Cerebellar cortex (tissue), 1 donor: ENCODE results near the gene KLF3.
"Not testable (repeated sequence)": the region's sequence is repeated elsewhere in the genome, so short reads cannot be mapped to it uniquely, and the experiment has no call there.

Experiments
- DNase-seq: peaks from one replicate; pipeline ENCODE4 v3.0.0-alpha.2; 2015; ENCODE audit warnings: low spot score

The KLF3 gene

DNA sequence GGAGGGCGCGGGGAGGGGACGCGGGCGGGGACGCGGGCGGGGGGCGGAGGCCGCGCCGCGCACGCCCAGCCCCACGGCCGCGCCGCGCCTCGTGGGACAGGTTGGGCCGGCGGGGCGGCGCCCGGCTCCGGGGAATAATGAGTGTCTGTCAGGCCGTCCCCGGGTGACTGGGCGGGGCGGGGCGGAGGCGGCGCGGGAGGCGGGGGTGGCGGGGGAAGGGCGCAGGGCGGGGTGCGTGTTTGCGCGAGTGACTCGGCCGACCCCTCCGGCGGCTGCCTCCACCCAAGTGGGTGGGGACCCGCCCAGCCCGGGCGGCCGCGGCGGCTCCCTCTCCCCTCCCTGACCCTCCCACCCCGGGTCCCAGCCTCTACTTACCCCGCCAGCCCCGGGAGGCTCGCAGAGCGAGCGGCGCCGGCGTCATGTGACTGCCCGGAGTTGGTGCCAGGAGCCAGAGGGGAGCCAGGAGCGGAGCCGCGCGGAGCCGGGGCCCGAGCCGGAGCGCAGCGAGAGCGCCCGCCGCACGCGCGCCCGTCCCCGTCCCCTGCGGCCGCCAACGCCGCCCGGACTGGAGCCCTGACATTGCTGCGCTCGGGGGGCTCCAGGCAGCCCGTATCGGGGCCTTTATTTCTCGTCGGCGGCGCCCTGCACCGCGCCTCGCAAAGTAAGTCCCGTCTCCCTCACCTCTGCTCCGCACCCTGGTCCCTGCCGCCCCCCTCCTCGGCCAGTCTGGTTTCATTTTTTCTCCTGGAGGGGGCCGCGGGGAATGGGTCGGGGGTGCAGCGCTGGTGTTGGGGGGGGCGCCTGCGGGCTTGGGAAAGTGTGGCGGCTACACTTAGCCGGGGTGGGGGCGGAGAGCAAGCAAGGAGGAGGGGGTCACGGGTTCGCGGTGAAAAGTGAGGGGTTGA, at the start of gene KLF3:
Gene KLF3, plus strand, starts transcription at position 399 of the 905 bp plus-strand sequence. CDS start 16,427 bp downstream, outside the sequence.
- DNase-seq = peak; percentile 70

DNA sequence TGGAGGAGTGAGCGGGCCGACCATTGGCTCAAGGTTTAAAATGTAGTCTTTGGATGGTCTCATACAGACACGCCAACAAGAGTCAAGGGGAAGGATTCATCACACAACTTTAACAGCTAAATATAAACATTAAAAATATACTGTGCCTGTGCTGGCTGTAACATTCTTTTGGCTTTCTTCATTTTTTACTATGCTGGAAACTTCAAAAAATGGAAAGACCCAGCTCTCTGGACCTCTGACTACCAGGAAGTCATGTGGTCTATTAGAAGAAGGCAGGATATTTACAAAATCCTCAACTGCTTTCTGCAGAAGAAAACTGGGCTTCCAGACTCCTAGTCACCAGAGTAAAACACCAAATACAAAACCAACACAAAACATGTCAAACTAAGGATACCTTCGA, 49.8 kb upstream of the KLF3 start:
- DNase-seq = no peak

GRCh38 chr4:38615847-38616246, 48.2 kb upstream of the KLF3 start:
- DNase-seq = no peak

DNA sequence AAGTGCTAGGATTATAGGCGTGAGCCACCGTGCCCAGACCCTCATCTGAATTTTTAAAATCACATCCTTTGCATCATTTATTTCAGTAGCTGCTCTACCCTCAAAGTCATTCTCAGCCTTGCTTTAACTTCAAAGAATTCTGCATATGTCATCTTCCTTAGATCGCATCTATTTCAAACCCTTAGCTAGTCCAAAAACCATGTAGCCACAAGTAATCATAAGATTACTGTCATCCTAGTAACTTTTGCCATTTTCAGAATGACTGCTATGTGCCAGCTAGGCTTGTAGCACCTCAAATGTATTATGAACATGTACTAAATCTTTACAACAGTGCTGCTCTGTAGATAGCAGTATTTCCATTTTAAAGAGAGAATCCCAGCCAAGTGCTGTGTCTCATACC, 45.5 kb upstream of the KLF3 start:
- no peak for DNase-seq

DNA sequence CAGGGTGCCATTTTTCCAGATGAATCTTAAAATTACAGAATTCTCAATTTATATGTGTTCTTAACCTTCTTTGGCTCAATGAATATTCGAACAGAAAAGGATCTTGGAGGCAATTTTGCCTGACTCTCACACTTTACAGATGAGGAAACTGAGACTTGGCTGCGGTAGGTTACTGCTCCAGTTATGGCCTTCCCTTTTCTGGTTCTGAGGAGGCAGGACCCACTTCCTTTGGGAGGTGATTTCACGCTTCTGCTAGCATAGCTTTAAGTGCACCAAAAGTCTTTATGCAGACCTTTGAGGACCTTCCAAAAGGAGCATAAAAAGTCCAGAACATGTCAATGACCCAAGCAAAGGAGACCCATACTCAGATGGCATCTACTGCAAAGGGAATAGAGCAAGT, 44.7 kb upstream of the KLF3 start:
- DNase-seq = no peak

- DNase-seq = no peak
These were observed 43.9 kb upstream of the KLF3 start for GRCh38 chr4:38620065-38620464.

DNA sequence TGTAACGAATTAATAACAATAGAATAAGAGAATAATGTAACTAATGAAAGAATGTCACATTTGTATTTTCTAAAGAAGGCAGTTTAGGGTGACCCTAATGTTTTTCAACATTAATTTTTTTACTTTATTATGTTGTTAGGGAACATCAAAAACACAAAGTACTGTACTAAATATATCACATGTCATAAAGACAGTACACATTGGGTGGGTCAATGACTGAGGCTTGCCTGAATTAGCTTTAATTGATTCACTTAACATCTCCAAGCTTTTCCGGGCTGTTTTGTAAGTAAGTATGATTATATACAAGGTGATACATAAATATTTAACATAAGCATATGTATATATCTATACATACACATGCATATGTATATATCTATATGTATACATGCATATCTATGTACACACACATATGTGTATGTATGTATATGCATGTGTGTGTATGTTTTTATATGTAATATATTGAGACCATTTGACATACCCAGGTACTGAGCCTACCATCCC, 43.4 kb upstream of the KLF3 start:
- no peak for DNase-seq

DNA sequence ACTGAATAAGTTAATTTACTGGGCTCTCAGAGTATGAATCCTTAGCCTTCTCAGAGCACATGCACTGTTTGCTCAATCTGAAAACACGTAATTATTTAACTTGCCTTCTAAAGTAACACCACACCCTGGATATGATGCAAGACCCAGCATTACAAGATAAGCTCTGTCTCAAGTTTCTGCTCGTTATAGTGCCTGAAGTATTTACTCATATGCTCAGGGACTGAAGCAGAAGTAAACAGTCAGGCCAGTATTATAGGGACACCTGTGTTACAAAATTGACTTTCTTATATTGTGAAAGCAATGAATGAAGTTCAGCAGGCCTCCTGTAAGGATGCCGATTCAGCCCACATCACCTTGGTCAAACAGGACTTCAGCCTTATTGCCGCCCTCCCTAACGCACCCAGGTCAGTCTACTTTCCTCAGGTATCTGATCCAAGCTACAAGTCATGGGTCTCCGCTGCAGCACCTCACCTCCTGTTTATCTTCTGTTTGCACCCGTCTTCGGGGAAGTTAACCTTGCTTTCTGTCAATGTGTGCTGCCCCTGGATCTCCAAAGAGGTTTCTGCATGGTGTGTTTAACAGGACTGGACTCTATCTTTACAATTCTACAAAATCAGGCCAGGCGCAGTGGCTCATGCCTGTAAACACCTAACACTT, 42.8 kb upstream of the KLF3 start:
- DNase-seq = no peak

DNA sequence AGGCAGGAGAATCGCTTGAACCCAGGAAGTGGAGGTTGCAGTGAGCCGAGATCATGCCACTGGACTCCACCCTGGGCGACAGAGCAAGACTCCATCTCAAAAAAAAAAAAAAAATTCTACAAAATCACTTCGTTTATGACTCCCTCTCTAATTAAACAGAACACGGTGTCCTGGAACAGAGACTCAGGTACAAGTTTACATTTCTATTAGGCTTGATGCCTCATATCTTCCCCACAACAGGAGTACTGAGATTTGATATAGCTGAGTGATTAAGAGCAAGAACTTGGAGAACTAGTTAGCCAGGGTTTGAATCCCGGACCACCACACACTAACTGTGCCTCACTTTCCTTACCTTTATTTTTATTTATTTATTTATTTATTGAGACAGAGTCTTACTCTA, 42.2 kb upstream of the KLF3 start:
- DNase-seq = no peak

DNA sequence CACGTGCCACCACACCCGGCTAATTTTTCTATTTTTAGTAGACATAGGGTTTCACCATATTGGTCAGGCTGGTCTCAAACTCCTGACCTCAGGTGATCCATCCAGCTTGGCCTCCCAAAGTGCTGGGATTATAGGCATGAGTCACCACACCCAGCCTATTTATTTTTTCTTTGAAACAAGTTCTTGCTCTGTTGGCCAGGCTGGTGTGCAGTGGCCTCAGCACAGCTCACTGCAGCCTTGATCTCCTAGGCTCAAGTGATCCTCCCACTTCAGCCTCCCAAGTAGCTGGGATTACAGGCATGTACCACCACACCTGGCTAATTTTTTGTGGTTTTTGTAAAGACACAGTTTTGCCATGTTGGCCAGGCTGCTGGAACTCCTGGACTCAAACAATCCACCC, 41.7 kb upstream of the KLF3 start:
- not testable (repeated sequence) for DNase-seq

- no peak for DNase-seq
These were observed 40.7 kb upstream of the KLF3 start for GRCh38 chr4:38623260-38623659.

GRCh38 chr4:38624311-38624710, 39.7 kb upstream of the KLF3 start:
- DNase-seq = no peak

DNA sequence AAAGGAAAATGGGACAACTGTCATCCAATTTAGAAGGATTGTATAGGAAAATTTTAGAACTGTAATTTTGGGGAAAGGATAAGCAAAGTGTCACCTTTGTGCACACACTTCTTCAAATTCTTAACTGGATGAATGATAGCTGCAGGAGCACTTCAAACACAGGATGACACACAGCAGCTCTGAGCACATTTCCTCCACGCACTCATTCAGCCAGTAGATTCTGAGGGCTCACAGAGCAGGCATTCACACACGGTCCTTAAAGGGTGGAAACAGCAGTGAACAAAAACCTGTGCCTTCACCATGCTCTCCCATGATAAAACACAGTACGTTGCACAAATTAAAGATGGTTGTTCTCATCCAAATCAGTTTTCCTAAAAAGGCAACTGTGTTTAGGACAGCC, 38.5 kb upstream of the KLF3 start:
- DNase-seq = no peak

DNA sequence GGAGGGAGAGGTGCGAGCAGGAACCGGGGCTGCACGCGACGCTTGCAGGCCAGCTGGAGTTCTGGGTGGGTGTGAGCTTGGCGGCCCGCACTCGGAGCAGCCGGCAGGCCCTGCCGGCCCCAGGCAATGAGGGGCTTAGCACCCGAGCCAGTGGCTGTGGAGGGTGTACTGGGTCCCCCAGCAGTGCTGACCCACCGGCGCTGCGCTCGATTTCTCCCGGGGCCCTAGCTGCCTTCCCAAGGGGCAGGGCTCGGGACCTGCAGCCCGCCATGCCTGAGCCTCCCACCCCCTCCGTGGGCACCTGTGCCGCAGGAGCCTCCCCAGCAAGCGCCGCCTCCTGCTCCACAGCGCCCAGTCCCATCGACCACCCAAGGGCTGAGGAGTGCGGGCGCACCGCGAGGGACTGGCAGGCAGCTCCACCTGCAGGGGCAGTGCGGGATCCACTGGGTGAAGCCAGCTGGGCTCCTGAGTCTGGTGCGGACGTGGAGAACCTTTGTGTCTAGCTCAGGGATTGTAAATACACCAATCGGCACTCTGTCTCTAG, 37.0 kb upstream of the KLF3 start:
- DNase-seq = not testable (repeated sequence)

- DNase-seq = no peak
These were observed 33.5 kb upstream of the KLF3 start for GRCh38 chr4:38630519-38630918.

- no peak for DNase-seq
These were observed 29.8 kb upstream of the KLF3 start for GRCh38 chr4:38634047-38634759.

DNA sequence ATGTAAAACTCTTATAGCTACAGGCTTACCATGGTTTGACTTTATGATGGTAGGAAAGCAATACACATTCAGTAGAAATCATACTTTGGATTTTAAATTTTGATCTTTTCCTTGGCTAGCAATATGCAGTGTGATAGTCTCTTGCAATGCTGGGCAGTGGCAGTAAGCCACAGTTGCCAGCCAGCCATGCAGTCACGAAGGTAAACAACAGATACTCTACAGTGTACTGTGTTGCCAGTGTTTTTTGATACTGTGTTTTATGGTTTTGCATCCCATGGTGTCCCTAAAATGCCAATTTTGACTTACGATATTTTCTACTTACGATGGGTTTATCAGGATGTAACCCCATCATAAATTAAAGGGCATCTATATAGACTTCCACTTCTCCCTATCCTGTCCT, 24.8 kb upstream of the KLF3 start:
- no peak for DNase-seq

- DNase-seq = no peak
These were observed 22.2 kb upstream of the KLF3 start for GRCh38 chr4:38641811-38642210.

- DNase-seq = no peak
These were observed 19.8 kb upstream of the KLF3 start for GRCh38 chr4:38644201-38644600.

DNA sequence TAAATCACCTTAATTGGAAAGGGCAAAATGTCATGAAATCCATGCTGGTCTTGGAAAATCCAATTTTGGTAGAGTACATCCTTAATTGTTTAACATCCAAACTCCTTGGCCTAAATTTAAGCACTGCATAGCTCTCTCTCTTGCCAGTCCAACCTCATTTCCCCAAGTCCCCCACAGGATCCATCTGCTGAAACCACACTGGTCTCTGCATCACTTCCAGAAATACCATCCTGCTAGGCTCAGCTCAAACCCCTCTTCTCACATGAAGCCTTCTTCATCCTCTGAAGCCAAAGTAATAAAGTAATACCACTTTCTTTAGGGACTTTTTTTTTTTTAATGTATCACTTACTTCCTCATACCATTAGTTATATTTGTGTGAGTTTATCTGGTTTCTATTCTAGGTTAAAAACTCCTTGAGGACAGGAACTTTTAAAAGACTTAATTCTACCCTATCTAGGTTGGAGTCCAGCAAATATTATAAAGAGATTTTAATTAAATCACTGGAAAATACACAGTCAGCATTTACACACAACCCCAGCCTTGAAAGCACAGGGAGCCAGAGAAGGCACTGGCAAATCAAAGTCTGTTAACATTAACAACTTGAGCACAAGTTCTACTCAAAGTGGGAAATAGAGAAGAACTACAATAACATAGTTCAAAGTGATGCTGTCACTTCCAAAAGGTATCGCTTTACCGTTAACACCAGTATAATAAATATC, 16.7 kb upstream of the KLF3 start:
- no peak for DNase-seq

- no peak for DNase-seq
These were observed 13.9 kb upstream of the KLF3 start for GRCh38 chr4:38650133-38650532.

- DNase-seq = no peak
These were observed 9.7 kb upstream of the KLF3 start for GRCh38 chr4:38654273-38654672.
